T-helper 9 cell (primary cell): ENCODE results near the gene AGAP1.

Source experiments
- DNase-seq: peaks from one replicate; pipeline ENCODE4 v3.0.0-alpha.2; 2020

The AGAP1 gene

DNA sequence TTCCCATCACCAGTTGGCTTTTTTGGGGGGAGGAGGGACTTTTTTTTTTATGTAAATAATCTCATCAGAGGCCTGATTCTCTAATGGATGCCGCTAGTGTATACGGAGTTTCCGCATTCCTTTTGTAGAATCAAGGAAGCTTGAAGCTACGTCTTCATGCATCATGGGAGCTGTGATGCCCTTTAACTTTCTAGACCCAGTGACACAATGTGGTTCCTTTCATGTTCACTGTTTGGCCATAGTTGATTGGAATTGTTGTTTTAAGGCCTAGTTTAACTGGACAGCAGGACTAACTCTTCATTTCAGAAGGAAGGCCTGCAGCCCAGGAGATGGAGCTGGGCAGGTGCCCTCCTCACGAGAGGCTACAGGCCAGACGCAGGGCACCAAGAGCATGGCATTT, 287.9 kb downstream of the AGAP1 start:
- no peak for DNase-seq

DNA sequence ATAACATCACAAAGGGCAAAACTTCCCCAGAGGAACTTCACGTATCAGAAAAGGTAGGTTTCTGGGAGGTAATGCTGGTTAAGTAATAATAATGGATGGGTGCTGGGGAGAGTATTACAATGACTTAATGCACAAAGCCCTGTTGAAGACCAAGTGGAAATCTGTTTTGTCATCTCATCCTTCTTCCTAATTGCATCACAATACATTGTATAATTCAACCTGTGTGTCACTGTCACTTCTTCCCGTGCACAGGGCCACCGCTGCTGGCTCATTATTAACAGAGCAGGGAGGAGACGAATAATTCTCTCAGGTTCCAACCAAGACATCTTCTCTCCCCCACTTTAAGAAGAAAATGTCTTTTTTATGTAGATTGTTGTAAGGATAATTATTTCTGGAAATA, 290.9 kb downstream of the AGAP1 start:
- no peak for DNase-seq

GRCh38 chr2:235789552-235789951, 295.7 kb downstream of the AGAP1 start:
- no peak for DNase-seq

DNA sequence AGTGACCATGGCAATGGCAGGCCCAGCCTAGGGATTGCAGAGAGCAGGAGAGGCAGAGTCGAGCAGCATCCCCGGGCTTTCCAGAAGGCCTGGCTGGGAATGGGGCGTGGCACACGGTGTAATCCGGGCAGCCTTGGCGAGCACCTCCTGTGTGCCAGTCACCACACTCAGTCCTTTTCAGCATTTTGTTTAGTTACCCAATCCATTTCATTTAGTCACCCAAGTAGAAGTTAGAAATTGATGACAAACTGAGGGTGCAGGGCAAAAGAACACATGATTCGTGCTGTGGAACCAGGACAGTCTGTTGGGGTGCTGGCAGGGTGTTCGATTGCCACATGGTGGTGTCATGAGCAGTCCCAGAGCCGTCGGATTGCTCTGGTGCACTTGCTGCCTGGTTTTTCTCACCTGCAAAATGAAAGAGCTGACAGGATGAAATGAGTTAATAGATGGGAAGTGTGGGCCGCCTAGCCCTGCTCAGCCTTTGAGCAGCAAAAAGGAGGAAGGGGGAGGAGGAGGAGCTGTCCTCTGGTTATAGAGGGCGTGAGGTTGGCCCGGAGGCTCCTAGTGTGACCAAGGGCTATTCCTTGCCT, 299.4 kb downstream of the AGAP1 start:
- DNase-seq: no peak

DNA sequence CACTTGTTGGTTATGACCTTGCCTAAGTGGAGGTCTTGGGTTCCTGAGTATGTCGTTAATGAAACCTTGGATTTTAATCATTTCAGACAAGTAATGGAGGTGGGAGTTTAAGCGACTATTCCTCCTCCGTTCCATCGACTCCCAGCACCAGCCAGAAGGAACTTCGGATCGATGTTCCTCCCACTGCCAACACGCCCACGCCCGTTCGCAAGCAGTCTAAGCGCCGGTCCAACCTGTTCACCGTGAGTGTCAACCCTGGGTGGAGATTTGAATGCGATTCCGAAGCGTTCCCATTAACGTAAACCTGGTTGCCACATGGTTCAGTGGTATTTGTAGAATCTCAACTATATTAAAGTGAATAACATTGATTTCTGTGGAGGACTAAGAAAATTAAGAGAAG, 305.4 kb downstream of the AGAP1 start:
- DNase-seq: no peak

GRCh38 chr2:235802542-235802941, 308.7 kb downstream of the AGAP1 start:
- no peak for DNase-seq

DNA sequence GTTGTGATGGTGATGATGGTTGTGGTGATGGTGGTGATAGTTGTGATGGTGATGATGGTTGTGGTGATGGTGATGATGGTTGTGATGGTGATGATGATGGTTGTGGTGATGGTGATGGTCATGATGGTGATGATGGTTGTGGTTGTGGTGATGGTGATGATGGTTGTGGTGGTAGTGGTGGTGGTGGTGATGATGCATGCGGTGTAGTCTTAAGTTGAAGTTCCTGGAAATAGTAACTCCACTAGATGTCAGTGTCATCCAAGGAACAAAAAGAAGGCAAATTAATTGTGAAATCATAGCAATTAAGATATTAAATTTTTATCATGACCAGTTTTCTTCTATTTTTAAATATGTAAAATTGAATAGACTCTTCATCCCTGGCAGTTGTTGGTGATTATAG, 309.2 kb downstream of the AGAP1 start:
- DNase-seq: no peak

DNA sequence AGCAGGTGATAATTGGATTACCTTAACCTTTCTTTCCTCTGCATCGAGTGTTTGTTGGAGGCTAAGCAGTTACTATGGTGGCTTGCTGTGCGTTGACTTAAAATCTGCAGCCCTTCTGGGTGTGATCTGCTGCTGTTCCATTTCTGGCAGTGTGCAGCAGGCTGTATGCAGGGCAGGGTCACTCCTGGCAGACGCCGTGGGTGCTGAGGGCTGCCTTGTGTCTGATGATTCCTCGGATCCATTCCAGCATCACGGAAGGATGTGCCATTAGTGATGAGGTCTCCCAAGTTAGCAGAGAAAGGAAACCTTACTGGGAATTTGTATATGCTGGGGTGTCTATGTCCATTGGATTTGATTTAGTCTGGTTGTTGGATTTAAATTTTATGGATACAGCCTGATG, 310.8 kb downstream of the AGAP1 start:
- DNase-seq: no peak

DNA sequence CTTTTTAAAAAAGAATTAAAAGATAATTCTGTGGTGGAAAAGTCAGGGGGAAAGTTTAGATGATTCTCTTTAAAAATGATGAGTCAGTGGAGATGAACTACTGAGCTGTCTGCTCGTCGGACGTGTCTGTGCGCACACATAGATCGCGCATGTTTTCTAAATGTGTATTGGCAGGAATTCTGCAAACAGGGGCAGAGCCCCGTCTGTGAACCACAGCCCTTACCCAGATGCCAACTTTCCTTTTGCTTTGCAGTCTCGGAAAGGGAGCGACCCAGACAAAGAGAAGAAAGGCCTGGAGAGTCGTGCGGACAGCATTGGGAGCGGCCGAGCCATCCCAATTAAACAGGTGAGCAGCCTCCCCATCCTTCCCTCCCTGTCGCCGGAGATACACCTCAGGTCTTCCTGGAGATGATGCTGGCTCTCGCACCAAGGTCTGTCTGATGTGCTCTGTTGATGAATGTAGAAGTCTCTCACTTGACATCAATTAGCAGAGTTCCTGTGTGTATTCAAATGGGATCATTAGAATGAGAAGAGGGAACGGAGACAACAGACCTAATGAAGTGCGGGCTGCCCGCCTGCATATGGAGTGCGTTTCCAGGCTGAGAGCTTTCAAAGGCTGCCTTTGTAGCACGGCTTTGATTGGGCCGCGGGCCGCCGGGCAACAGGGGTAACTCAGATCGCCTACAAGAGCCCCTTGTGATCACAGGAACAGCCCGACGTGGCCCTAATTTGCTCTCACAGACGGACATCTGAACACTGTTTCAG, 313.3 kb downstream of the AGAP1 start:
- DNase-seq: no peak

DNA sequence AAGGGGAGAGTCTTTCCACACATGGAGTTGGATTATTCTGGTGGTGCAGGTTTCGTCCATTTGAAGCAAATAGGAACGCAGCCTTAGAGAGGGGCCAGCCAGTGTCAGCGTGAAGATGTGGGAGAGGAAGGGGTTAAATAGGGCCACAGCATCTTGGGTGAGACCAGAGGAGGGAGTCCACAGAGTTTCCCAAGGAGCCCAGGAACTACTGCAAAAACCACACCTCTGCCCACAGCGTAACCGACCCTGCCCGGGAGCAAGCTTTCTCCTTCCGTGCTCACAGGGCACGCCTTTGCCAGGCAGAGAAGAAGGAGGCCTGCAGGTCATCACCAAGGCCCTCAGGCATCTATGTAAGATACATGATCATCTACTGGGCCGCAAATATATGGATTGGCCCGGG, 314.5 kb downstream of the AGAP1 start:
- DNase-seq: no peak

GRCh38 chr2:235810252-235810651, 316.4 kb downstream of the AGAP1 start:
- DNase-seq: no peak

DNA sequence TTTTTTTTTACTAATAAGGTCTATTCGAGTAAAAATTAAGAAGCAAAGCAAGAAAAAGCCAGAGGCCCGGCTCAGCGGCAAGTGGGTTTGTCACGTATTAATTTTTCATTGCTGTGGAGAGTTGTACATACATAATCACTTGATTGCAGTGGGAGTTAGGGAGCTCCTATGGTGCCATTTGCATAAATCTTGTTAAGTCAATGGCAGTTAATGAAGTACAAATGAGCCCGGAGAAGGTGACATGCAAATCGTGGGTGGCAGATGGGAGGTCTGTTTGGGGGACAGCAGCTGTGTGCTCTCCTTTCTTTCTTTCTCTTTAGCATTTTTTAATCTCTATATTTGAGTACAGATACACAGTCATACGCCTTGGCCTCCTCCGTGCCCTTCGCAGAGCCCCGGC, 317.0 kb downstream of the AGAP1 start:
- DNase-seq: no peak

DNA sequence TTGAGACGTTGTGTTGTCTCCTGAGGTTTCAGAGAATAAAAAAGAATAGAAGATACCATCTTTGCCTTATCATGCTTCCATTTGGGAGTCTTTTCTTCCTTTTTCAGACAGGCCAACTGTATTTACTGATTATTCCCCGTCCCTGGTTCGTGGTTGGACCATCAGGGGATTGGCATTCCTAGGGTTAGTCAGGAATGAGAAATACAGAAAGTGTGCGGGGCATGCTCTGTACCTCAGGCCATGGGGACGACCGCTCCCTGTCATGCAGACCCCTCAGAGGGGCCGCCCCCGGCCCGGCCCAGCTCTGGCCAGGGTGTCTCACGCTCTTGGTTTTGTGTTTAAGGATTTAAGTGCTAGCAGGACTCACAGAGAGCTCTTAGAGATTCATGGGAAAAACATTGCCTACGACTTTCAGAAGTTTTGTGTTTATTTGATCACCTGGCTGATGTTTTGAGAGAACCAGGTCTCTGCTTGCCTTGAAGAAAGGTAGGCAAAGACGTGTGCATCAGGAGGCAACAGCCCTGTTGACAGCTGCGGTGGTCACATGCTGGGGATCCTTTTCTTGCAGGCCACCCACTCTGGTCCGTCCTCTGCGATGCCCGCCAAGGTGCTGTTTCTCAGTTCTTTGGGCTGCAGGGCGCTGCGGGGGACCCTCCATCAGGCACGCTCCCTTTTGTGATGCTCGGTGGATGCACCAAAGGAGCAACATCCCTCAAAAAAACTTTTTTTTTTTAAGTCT, 317.8 kb downstream of the AGAP1 start:
- DNase-seq: no peak

DNA sequence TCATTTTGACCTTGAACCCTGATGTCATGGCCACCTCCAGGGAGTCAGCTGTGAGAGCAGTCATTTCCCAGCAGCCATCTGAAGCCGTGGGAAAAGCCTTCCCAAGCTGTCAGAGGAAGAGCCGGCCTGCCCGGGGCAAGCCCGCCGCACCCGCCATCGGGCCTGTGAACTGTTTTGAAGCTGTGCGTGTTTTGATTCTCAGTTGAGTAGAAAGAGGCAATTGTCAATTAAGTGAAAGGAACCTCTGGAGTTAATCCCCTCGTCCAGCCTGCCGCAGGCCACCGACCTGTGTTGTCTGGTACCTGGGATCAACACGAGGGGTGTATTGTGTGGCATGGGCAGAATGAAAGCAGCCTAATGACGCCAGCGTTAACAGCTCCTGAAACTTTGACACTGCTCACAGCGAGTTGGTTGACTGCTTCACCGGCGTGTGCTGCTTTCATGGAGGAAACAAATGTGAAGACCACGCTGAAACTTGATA, 318.4 kb downstream of the AGAP1 start:
- DNase-seq: no peak

- no peak for DNase-seq
These were observed 319.6 kb downstream of the AGAP1 start for GRCh38 chr2:235813398-235813797.

GRCh38 chr2:235820571-235820970, 326.7 kb downstream of the AGAP1 start:
- no peak for DNase-seq

DNA sequence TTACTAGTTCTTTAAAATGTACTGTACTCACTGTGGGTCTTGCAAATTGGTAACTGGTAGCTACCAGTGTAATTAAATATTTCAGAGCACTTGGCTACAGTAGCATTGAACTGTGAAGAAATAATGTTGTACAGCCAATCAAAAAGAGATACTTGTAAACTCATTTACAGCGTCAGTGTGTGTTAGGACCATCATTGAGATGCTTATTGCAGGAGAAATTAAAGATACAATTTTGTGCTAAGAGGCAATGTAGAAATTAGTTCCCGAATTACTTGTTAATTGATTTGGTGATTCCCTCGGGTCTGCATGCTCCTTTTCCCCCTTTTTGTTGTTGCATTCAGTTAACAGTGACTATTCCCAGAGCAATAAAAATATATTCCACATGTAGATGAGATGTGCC, 330.5 kb downstream of the AGAP1 start:
- no peak for DNase-seq

DNA sequence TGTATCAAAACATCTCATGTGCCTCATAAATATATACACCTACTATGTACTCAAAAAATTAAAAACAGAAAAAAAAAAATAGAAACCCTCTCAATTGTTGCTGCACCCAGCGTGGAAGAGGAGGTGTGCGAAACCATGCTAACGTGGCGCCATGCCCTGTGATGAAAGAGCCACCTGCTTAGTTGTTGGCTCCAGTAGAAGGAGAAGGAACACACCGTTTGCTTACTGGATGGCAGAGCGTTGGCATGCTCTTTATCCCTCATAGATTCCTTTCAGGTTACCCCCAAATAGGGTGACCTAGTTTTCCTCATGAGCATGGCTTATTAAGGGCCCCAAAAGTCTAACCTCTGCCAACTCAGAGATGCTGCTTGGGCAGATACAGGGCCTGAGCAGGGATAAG, 332.1 kb downstream of the AGAP1 start:
- DNase-seq: no peak

DNA sequence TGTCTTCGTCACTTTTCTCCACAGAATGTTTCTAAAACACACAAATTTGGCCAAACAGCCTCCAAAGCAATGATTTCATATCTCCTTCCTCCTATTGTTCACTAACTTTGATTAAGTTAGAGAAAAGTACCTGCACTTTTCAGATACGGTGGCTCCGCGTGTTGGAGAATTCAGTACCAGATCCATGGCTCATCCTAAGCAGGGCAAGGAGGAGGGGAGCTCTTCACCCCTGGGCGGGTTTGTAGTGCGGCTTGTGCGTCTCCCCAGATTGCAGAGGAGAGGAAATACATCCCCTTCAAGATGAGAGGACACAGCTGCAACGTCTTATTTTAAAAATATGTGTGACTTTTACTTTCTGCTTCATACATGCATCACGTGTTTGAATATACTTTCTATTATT, 333.0 kb downstream of the AGAP1 start:
- no peak for DNase-seq

DNA sequence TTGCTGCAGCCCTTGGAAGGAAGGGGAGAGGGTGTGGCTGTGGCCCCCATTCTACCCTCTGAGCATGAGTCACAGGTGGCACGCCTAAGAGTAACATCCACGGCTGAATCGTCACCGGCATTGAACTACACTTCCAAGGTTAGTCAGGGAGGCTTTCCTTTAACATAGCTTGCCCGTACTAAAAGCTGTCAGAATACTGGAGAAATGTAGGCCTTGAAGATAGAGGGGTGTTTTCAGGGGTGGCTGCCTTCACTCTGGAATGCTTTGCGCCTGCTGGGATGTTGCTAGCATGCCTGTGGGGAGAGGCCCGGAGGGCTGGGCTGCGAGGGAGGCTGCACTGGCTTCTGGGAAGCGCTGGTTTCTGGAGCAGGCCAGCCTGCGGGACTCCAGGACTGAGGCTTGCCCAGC, 333.7 kb downstream of the AGAP1 start:
- DNase-seq: no peak

- DNase-seq: no peak
These were observed 335.9 kb downstream of the AGAP1 start for GRCh38 chr2:235829726-235830125.

GRCh38 chr2:235831755-235832154, 337.9 kb downstream of the AGAP1 start:
- DNase-seq: no peak

GRCh38 chr2:235832941-235833340, 339.1 kb downstream of the AGAP1 start:
- no peak for DNase-seq
